DND-41 (cell line): ENCODE results near the gene RMC1.

Experiments
- ATAC-seq: fragments of 200-7000 bp; cut with Tn5 transposase; 3 replicates; pipeline ENCODE4 v1.9.1; 2021; ENCODE audit warnings: low read depth; ENCODE audit not compliant: insufficient read depth
- DNase-seq: peaks from one replicate; pipeline ENCODE4 v3.0.0-alpha.2; 2020
- H2AFZ ChIP-seq: 2 replicates; pipeline ENCODE4 v1.6.0; 2012; ENCODE audit warnings: low read depth, low read length
- H3K27ac ChIP-seq: 2 replicates; pipeline ENCODE4 v1.5.1; 2012; ENCODE audit warnings: low read length, inconsistent platforms
- H3K27me3 ChIP-seq: fragments of 200-600 bp; sonication (generic); 2 replicates; pipeline ENCODE4 v1.6.0; 2012; ENCODE audit warnings: low read length, mild to moderate bottlenecking, inconsistent platforms; ENCODE audit not compliant: insufficient read depth, poor library complexity
- H3K36me3 ChIP-seq: 2 replicates; pipeline ENCODE4 v1.5.1; 2012; ENCODE audit warnings: low read length, inconsistent platforms; ENCODE audit not compliant: insufficient read depth
- H3K4me1 ChIP-seq: 2 replicates; pipeline ENCODE4 v1.5.1; 2012; ENCODE audit warnings: mild to moderate bottlenecking, low read length; ENCODE audit not compliant: insufficient read depth
- H3K4me2 ChIP-seq: 2 replicates; pipeline ENCODE4 v1.6.0; 2012; ENCODE audit warnings: mild to moderate bottlenecking, moderate library complexity, low read length, inconsistent platforms; ENCODE audit not compliant: insufficient read depth
- H3K4me3 ChIP-seq, 2 experiments: fragments of 200-600 bp in 1 of 2; shearing (Covaris generic) in 1 of 2; 2 replicates each; pipeline ENCODE4 v1.5.1; 2012 to 2016; ENCODE audit warnings: inconsistent platforms in 2 of 2, low read length in 2 of 2, mild to moderate bottlenecking in 2 of 2, low read depth in 1 of 2, moderate library complexity in 1 of 2
- H3K79me2 ChIP-seq: 2 replicates; pipeline ENCODE4 v1.6.0; 2012; ENCODE audit warnings: low read length, inconsistent platforms; ENCODE audit not compliant: insufficient read depth
- H3K9ac ChIP-seq: 2 replicates; pipeline ENCODE4 v1.6.0; 2012; ENCODE audit warnings: low read depth, mild to moderate bottlenecking, inconsistent platforms, low read length, moderate library complexity
- H3K9me3 ChIP-seq: 2 replicates; pipeline ENCODE4 v1.5.1; 2012; ENCODE audit warnings: low read length, moderate library complexity, mild to moderate bottlenecking, inconsistent platforms; ENCODE audit not compliant: insufficient read depth, severe bottlenecking
- H4K20me1 ChIP-seq: 2 replicates; pipeline ENCODE4 v1.6.0; 2012; ENCODE audit warnings: low read length; ENCODE audit not compliant: insufficient read depth
- CTCF ChIP-seq: IDR thresholded peaks from 2 replicates; pipeline ENCODE4 v1.5.1; 2012; ENCODE audit warnings: borderline replicate concordance, low read length, moderate library complexity, mild to moderate bottlenecking; ENCODE audit not compliant: poor library complexity, severe bottlenecking; ENCODE audit errors: extremely low read depth
- EZH2 ChIP-seq: IDR thresholded peaks from 3 replicates; pipeline ENCODE4 v1.6.1; 2012; ENCODE audit warnings: borderline replicate concordance, low read depth, mild to moderate bottlenecking, moderate library complexity, low read length, inconsistent platforms; ENCODE audit not compliant: severe bottlenecking

The RMC1 gene

GRCh38 chr18:23515911-23516546 lies 12.7 kb downstream of the RMC1 start:
- Histone ChIP-seq H3K4me2 (no peak overlapping the region), H2AFZ (0 out of 2 replicates have a peak overlapping the region, but pooled peaks have one; percentile 21), H3K4me1 (0 out of 2 replicates have a peak, but pooled peaks cover 2% of the 10 kb centered on the region), H3K79me2 (no peaks in the 10 kb centered on the region), H3K4me3 (no peak overlapping the region), H3K27me3 (no peaks in the 10 kb centered on the region), H4K20me1 (no peaks in the 10 kb centered on the region), H3K9ac (no peak overlapping the region), H3K9me3 (no peaks in the 10 kb centered on the region), H3K27ac (no peak overlapping the region), H3K36me3 (peaks cover 72% of the 10 kb centered on the region)
- DNase-seq = peak; percentile 79
- TF ChIP-seq EZH2 (no peak), CTCF (peak; percentile 98)
- peak; percentile 100 for ATAC-seq

- peaks cover 87% of the 10 kb centered on the region for H3K36me3 ChIP-seq
Measured at GRCh38 chr18:23519734-23520133, 16.4 kb downstream of the RMC1 start.

DNA sequence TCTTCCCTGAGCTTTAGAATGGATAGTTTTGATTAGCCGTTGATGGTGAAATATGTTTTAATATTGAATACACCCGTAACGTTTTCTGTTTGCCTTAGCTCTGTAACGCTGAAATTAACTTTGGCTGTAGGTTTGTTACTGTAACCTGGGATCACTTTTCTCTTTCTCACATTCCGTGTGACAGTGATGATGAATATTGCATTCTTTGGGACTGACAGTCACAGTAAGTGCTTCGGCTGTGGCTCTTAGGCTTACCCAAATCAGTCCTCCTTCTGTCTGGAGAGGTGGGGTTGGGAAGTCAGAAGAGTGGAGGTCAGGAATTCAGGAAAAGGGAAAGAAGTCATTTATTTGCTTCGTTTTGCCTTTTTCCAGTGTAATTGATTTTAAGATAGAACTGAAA lies 18.0 kb downstream of the RMC1 start:
- no peaks in the 10 kb centered on the region for H3K27me3 ChIP-seq
- H3K4me3 ChIP-seq = no peak overlapping the region
- H3K27ac ChIP-seq = no peak overlapping the region
- no peaks in the 10 kb centered on the region for H4K20me1 ChIP-seq
- no peaks in the 10 kb centered on the region for H3K4me1 ChIP-seq
- no peak overlapping the region for H2AFZ ChIP-seq
- peaks cover 87% of the 10 kb centered on the region for H3K36me3 ChIP-seq
- DNase-seq = no peak
- no peak overlapping the region for H3K9ac ChIP-seq
- no peak for ATAC-seq
- H3K4me2 ChIP-seq = no peak overlapping the region
- no peaks in the 10 kb centered on the region for H3K9me3 ChIP-seq
- H3K79me2 ChIP-seq = no peaks in the 10 kb centered on the region
- TF ChIP-seq EZH2 = no peak

More at GRCh38 chr18:23519734-23520133, 16.4 kb downstream of the RMC1 start:
- no peak overlapping the region for H3K4me2 ChIP-seq
- H4K20me1 ChIP-seq = no peaks in the 10 kb centered on the region
- DNase-seq = no peak
- no peak for TF ChIP-seq EZH2
- no peak for TF ChIP-seq CTCF
- no peaks in the 10 kb centered on the region for H3K9me3 ChIP-seq
- H3K4me3 ChIP-seq = no peak overlapping the region
- H3K27ac ChIP-seq = no peak overlapping the region
- H3K9ac ChIP-seq = no peak overlapping the region
- H3K27me3 ChIP-seq = no peaks in the 10 kb centered on the region
- no peak overlapping the region for H2AFZ ChIP-seq
- H3K79me2 ChIP-seq = no peaks in the 10 kb centered on the region
- H3K4me1 ChIP-seq = 0 out of 2 replicates have a peak, but pooled peaks cover 2% of the 10 kb centered on the region
- ATAC-seq = no peak

DNA sequence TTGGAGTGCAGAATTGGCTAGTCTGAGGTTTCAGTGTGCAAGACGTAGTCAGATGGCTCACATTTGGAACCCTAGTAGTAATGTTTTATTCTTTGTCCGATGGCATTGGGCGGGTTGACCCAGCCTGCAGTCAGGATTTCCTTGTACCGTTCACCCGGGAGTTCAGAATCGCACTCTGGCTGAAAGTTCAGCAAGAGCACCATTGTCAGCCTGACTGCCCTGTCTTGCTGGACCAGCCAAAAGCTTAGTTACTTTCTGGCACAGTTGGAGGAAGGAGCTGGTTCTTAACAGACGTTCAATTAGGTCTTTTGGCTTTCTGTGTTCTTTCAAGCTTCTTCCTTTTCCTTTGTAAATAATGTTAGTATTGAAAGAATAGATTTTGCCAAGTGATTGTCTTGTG lies 18.6 kb downstream of the RMC1 start:
- no peak overlapping the region for H3K4me3 ChIP-seq
- H3K36me3 ChIP-seq = peaks cover 87% of the 10 kb centered on the region
- no peak overlapping the region for H2AFZ ChIP-seq
- no peak for DNase-seq
- ATAC-seq = no peak
- H3K27me3 ChIP-seq = no peaks in the 10 kb centered on the region
- no peak overlapping the region for H3K4me2 ChIP-seq
- no peaks in the 10 kb centered on the region for H3K4me1 ChIP-seq
- H3K27ac ChIP-seq = no peak overlapping the region
- H3K9me3 ChIP-seq = no peaks in the 10 kb centered on the region
- TF ChIP-seq EZH2 (no peak), CTCF (no peak)
- no peaks in the 10 kb centered on the region for H3K79me2 ChIP-seq
- H3K9ac ChIP-seq = no peak overlapping the region
- H4K20me1 ChIP-seq = no peaks in the 10 kb centered on the region
